ENCODE results near the gene ZNF280B.

GRCh38 chr22:22508274-22509176 is at the start of gene ZNF280B:
- peak; percentile 80 for TF ChIP-seq CTCF (IDR thresholded peaks at IDR 0.05; ENCODE audit: low read length)
- no peak for TF ChIP-seq EZH2 (IDR thresholded peaks at IDR 0.05; ENCODE audit: borderline replicate concordance, low read length)

Measured in OCI-LY1 (cell line).